IMR-90 (cell line): ENCODE data around the gene WNT9B. TPM values are rescaled to one million over a fixed set of nuclear protein-coding genes. Genes with fewer than 3 reads are reported as not detected.

ENCODE experiments used
- ATAC-seq: fragments of 200-7000 bp; cut with Tn5 transposase; 2 replicates; pipeline ENCODE4 v1.9.1; 2020; ENCODE audit warnings: low read depth, mild to moderate bottlenecking, moderate library complexity
- BruUV-seq: library from RNA; stranded (reverse); fragments of 400-500 nt; replicated peaks from 2 replicates; lab custom pipeline; 2021; lab: Mats Ljungman, UMichigan
- CTCF ChIA-PET: fragments of 300-600 bp; formaldehyde crosslinking; extraction: SDS; loops from one replicate; lab custom pipeline; 2021; ENCODE audit warnings: antibody characterized with exemption; lab: Yijun Ruan, JAX
- POLR2A ChIA-PET: fragments of 300-600 bp; sonication (Branson Sonifier 250); formaldehyde crosslinking; loops from one replicate; lab custom pipeline; 2022; ENCODE audit warnings: antibody characterized with exemption; ENCODE audit not compliant: unreplicated experiment; lab: Charles Lee
- DNase-seq: peaks from one replicate; pipeline ENCODE4 v3.0.0; 2013
- H2AFZ ChIP-seq: replicated peaks from 2 replicates; pipeline ENCODE3; 2013; ENCODE audit warnings: low read length, mild to moderate bottlenecking; ENCODE audit not compliant: poor library complexity
- H2AK5ac ChIP-seq: 2 replicates; pipeline ENCODE4 v1.6.1; 2013; ENCODE audit warnings: low read depth, low read length, inconsistent platforms
- H2AK9ac ChIP-seq: replicated peaks from 2 replicates; pipeline ENCODE3; 2013; ENCODE audit warnings: mild to moderate bottlenecking, low read depth, low read length, moderate library complexity; ENCODE audit not compliant: poor library complexity
- H2BK120ac ChIP-seq: 2 replicates; pipeline ENCODE4 v1.6.1; 2013; ENCODE audit warnings: low read depth, low read length, inconsistent platforms
- H2BK15ac ChIP-seq: 3 replicates; pipeline ENCODE4 v1.6.1; 2013; ENCODE audit warnings: low read depth, low read length, inconsistent platforms
- H2BK20ac ChIP-seq: 2 replicates; pipeline ENCODE4 v1.6.1; 2013; ENCODE audit warnings: low read depth, mild to moderate bottlenecking, inconsistent platforms, low read length, moderate library complexity
- H2BK5ac ChIP-seq: 2 replicates; pipeline ENCODE4 v1.6.1; 2013; ENCODE audit warnings: mild to moderate bottlenecking, low read depth, low read length, inconsistent platforms; ENCODE audit not compliant: poor library complexity, severe bottlenecking
- H3K14ac ChIP-seq: replicated peaks from 2 replicates; pipeline ENCODE4 v1.6.1; 2013; ENCODE audit warnings: low read depth, low read length, inconsistent platforms
- H3K18ac ChIP-seq: 2 replicates; pipeline ENCODE4 v1.6.1; 2013; ENCODE audit warnings: low read depth, low read length, control low read depth
- H3K23ac ChIP-seq: 2 replicates; pipeline ENCODE4 v1.6.1; 2013; ENCODE audit warnings: low read depth, low read length, inconsistent platforms
- H3K27ac ChIP-seq: 2 replicates; pipeline ENCODE4 v1.5.1; 2013; ENCODE audit warnings: mild to moderate bottlenecking, control low read depth, low read length; ENCODE audit not compliant: insufficient read depth
- H3K27me3 ChIP-seq: 2 replicates; pipeline ENCODE4 v1.6.1; 2013; ENCODE audit warnings: low read length; ENCODE audit not compliant: control insufficient read depth, insufficient read depth
- H3K36me3 ChIP-seq: 2 replicates; pipeline ENCODE4 v1.6.1; 2013; ENCODE audit warnings: low read length, mixed read lengths; ENCODE audit not compliant: control insufficient read depth, insufficient read depth
- H3K4ac ChIP-seq: 2 replicates; pipeline ENCODE4 v1.6.1; 2013; ENCODE audit warnings: low read depth, low read length, inconsistent platforms
- H3K4me1 ChIP-seq: 2 replicates; pipeline ENCODE4 v1.6.1; 2013; ENCODE audit warnings: low read length, mixed read lengths; ENCODE audit not compliant: control insufficient read depth, insufficient read depth
- H3K4me2 ChIP-seq: 2 replicates; pipeline ENCODE4 v1.6.1; 2013; ENCODE audit warnings: low read depth, mild to moderate bottlenecking, control low read depth, low read length, moderate library complexity
- H3K4me3 ChIP-seq: 2 replicates; pipeline ENCODE4 v1.5.1; 2013; ENCODE audit warnings: low read depth, mild to moderate bottlenecking, control low read depth, low read length, moderate library complexity; ENCODE audit not compliant: insufficient read depth
- H3K56ac ChIP-seq: 2 replicates; pipeline ENCODE4 v1.6.1; 2013; ENCODE audit warnings: low read length, inconsistent platforms; ENCODE audit not compliant: insufficient read depth; ENCODE audit errors: extremely low read depth
- H3K79me1 ChIP-seq, 2 experiments: 2 replicates each; pipeline ENCODE4 v1.6.1; 2013; ENCODE audit warnings: low read length in 2 of 2, inconsistent platforms in 1 of 2, low read depth in 1 of 2
- H3K9ac ChIP-seq: 2 replicates; pipeline ENCODE4 v1.6.1; 2013; ENCODE audit warnings: low read depth, low read length, control low read depth
- H3K9me1 ChIP-seq: 2 replicates; pipeline ENCODE4 v1.6.1; 2013; ENCODE audit warnings: low read length, inconsistent platforms; ENCODE audit not compliant: insufficient read depth
- H3K9me3 ChIP-seq: 2 replicates; pipeline ENCODE4 v1.6.1; 2013; ENCODE audit warnings: low read length; ENCODE audit not compliant: control insufficient read depth, insufficient read depth
- H4K20me1 ChIP-seq: 2 replicates; pipeline ENCODE4 v1.6.1; 2013; ENCODE audit warnings: low read length, inconsistent platforms; ENCODE audit not compliant: insufficient read depth
- H4K5ac ChIP-seq: 2 replicates; pipeline ENCODE4 v1.6.1; 2013; ENCODE audit warnings: mild to moderate bottlenecking, low read depth, low read length, control low read depth
- H4K8ac ChIP-seq, 2 experiments: 2 replicates each; pipeline ENCODE4 v1.6.1; 2013; ENCODE audit warnings: low read depth in 2 of 2, low read length in 2 of 2, control low read depth in 1 of 2, inconsistent platforms in 1 of 2
- H4K91ac ChIP-seq: 2 replicates; pipeline ENCODE4 v1.6.1; 2013; ENCODE audit warnings: low read depth, low read length, inconsistent platforms; ENCODE audit not compliant: insufficient read depth
- CEBPB ChIP-seq: IDR thresholded peaks from 2 replicates; pipeline ENCODE4 v1.6.1; 2012; ENCODE audit warnings: low read depth, low read length, improper control_type of control experiment
- CTCF ChIP-seq: conservative IDR thresholded peaks from 2 replicates; pipeline ENCODE4 v1.5.1; 2012; ENCODE audit warnings: mild to moderate bottlenecking, low read depth, low read length, improper control_type of control experiment
- RAD21 ChIP-seq: IDR thresholded peaks from 2 replicates; pipeline ENCODE4 v1.6.1; 2012; ENCODE audit warnings: low read length, improper control_type of control experiment
- SMC3 ChIP-seq: fragments of 150-350 bp; IDR thresholded peaks from 2 replicates; pipeline ENCODE4 v1.6.1; 2016; ENCODE audit warnings: low read depth, mild to moderate bottlenecking, antibody characterized with exemption, low read length, moderate library complexity
- WGBS, 2 experiments: methylation state at CpG; one replicate each; pipeline versions ENCODE4 v1.1.5 to v1.1.7; 2013; ENCODE audit warnings: missing lambda C conversion rate in 2 of 2; ENCODE audit not compliant: insufficient read length in 1 of 2; ENCODE audit errors: extremely low coverage in 2 of 2; 5-methylcytosine and 5-hydroxymethylcytosine counted together
- dilution Hi-C: fragments of 300-500 bp; cut with HindIII; formaldehyde crosslinking; loops from one replicate; pipeline ENCODE4 v1.14.3; 2018; ENCODE audit warnings: low sequenced_read_pairs; ENCODE audit not compliant: unreplicated experiment
- in situ Hi-C: fragments of 300-500 bp; cut with MboI; formaldehyde crosslinking; loops from 3 replicates; pipeline ENCODE4 v1.14.3; 2019; ENCODE audit warnings: low sequenced_read_pairs, inconsistent platforms, mixed read lengths
- intact Hi-C: fragments of 100-400 bp; cut with micrococcal nuclease; formaldehyde crosslinking; loops from 2 replicates; pipeline ENCODE4 v1.10.0; 2022
- polyA plus RNA-seq, 3 experiments: library from polyadenylated mRNA; depleted of rRNA; stranded (reverse); fragments of >200 nt; gene quantifications; 2 replicates each; pipeline ENCODE4 v1.2.3, GENCODE V29; 2012; ENCODE audit warnings: low replicate concordance in 1 of 3
- total RNA-seq: library from RNA; depleted of rRNA; stranded (reverse); fragments of >200 nt; gene quantifications from 2 replicates; pipeline ENCODE4 v1.2.3, GENCODE V29; 2012

Gene WNT9B
- total and polyA plus RNA-seq, 2 of the 4 experiments (the other 2 are of a cell fraction): not detected

GRCh38 chr17:46822388-46822921 lies 28.9 kb upstream of the WNT9B start:
- TF ChIP-seq SMC3: peak; percentile 29; the same call in 1 of the 2 replicates
- TF ChIP-seq CTCF: peak; percentile 43
- TF ChIP-seq CEBPB: no peak
- TF ChIP-seq RAD21: peak; percentile 43
- no peak for DNase-seq
- H4K8ac ChIP-seq: no peak overlapping the region
- H3K18ac ChIP-seq: no peak overlapping the region
- H3K4me2 ChIP-seq: no peak overlapping the region
- WGBS, 2 experiments: 17% methylated on average over 21 of the region's 35 CpGs; no CpG with 5 or more reads in 1 of the 2 experiments
- no peak overlapping the region for H3K4ac ChIP-seq
- in situ Hi-C loops (no loop called here), dilution Hi-C loops (no loop called here), intact Hi-C loops (no loop called here)
- ATAC-seq: no peak
- no peak overlapping the region for H3K14ac ChIP-seq
- no peak overlapping the region for H3K9ac ChIP-seq
- no peak overlapping the region for H2BK120ac ChIP-seq
- CTCF ChIA-PET: interaction anchor here (0.6 to 1.0 kb wide), 2 partner anchors 13 to 64 kb away, joined by 3 to 4 read pairs; no protein-coding TSS in a partner anchor
- no peaks in the 10 kb centered on the region; the same call in 1 of the 2 replicates for H3K36me3 ChIP-seq
- H3K27ac ChIP-seq: no peak overlapping the region
- no peak overlapping the region for H2BK5ac ChIP-seq
- H3K27me3 ChIP-seq: peaks cover 82% of the 10 kb centered on the region
- no peak overlapping the region for H2BK20ac ChIP-seq
- POLR2A ChIA-PET: no interaction called here
- no peaks in the 10 kb centered on the region for H3K79me1 ChIP-seq
- peaks cover 3% of the 10 kb centered on the region for H3K9me3 ChIP-seq
- peak overlapping the region; percentile 21 for H2AFZ ChIP-seq
- H4K91ac ChIP-seq: no peak overlapping the region
- no peaks in the 10 kb centered on the region; the same call in 1 of the 2 replicates for H4K20me1 ChIP-seq
- H2BK15ac ChIP-seq: no peak overlapping the region
- no peaks in the 10 kb centered on the region for H3K9me1 ChIP-seq
- no peak overlapping the region for H4K5ac ChIP-seq
- BruUV-seq: no TSS peak
- no peak overlapping the region for H3K4me3 ChIP-seq
- H3K56ac ChIP-seq: no peak overlapping the region
- H2AK5ac ChIP-seq: no peak overlapping the region
- no peak overlapping the region for H2AK9ac ChIP-seq
- peaks cover 2% of the 10 kb centered on the region; the same call in 1 of the 2 replicates for H3K4me1 ChIP-seq
- H3K23ac ChIP-seq: no peak overlapping the region
